Mesenchymal stem cell (in vitro differentiated cells and primary cell): ENCODE results near the gene PIF1.
"Not testable (repeated sequence)": the region's sequence is repeated elsewhere in the genome, so short reads cannot be mapped to it uniquely, and the experiment has no call there.

Source experiments
- DNase-seq: peaks from one replicate; pipeline ENCODE4 v3.0.0-alpha.2; 2013
- H2AFZ ChIP-seq: one replicate; pipeline ENCODE4 v1.6.1; 2013; ENCODE audit warnings: low read depth, mild to moderate bottlenecking, control low read depth, inconsistent platforms, low read length, moderate library complexity
- H2AK5ac ChIP-seq: 2 replicates; pipeline ENCODE4 v1.6.1; 2013; ENCODE audit warnings: low read length, moderate library complexity, mild to moderate bottlenecking, inconsistent platforms; ENCODE audit not compliant: severe bottlenecking
- H2BK120ac ChIP-seq: one replicate; pipeline ENCODE4 v1.6.1; 2013; ENCODE audit warnings: low read depth, mild to moderate bottlenecking, inconsistent platforms, low read length, moderate library complexity
- H2BK12ac ChIP-seq, 2 experiments: one replicate each; pipeline ENCODE4 v1.6.1; 2013; ENCODE audit warnings: inconsistent platforms in 2 of 2, low read length in 2 of 2, mild to moderate bottlenecking in 2 of 2, moderate library complexity in 2 of 2, control low read depth in 1 of 2
- H2BK15ac ChIP-seq: one replicate; pipeline ENCODE4 v1.6.1; 2013; ENCODE audit warnings: mild to moderate bottlenecking, low read depth, inconsistent platforms; ENCODE audit not compliant: poor library complexity, severe bottlenecking
- H2BK5ac ChIP-seq: 2 replicates; pipeline ENCODE4 v1.6.1; 2013; ENCODE audit warnings: low read depth, mild to moderate bottlenecking, low read length, control low read depth, inconsistent platforms; ENCODE audit not compliant: poor library complexity, severe bottlenecking
- H3K14ac ChIP-seq, 2 experiments: one replicate each; pipeline ENCODE4 v1.6.1; 2013; ENCODE audit warnings: inconsistent platforms in 2 of 2, low read length in 2 of 2, control low read depth in 1 of 2, mild to moderate bottlenecking in 1 of 2, moderate library complexity in 1 of 2
- H3K18ac ChIP-seq, 2 experiments: one replicate each; pipeline ENCODE4 v1.6.1; 2013; ENCODE audit warnings: inconsistent platforms in 2 of 2, low read length in 2 of 2, control low read depth in 1 of 2, low read depth in 1 of 2, mild to moderate bottlenecking in 1 of 2
- H3K23ac ChIP-seq, 2 experiments: one replicate each; pipeline ENCODE4 v1.6.1; 2013; ENCODE audit warnings: inconsistent platforms in 2 of 2, low read length in 2 of 2, mild to moderate bottlenecking in 2 of 2, moderate library complexity in 2 of 2, control low read depth in 1 of 2
- H3K27ac ChIP-seq: 2 replicates; pipeline ENCODE4 v1.5.1; 2013; ENCODE audit warnings: mild to moderate bottlenecking, moderate library complexity, low read length, control low read depth, inconsistent platforms; ENCODE audit not compliant: poor library complexity, severe bottlenecking
- H3K27me3 ChIP-seq, 2 experiments: 2 replicates each; pipeline versions ENCODE4 v1.6.1 to v1.7.0; 2013; ENCODE audit warnings: low read length in 2 of 2, mild to moderate bottlenecking in 2 of 2, moderate library complexity in 2 of 2, control low read depth in 1 of 2, inconsistent platforms in 1 of 2; ENCODE audit not compliant: control insufficient read depth in 1 of 2, insufficient read depth in 1 of 2
- H3K36me3 ChIP-seq, 2 experiments: 2 replicates each; pipeline versions ENCODE4 v1.6.1 to v1.7.0; 2013; ENCODE audit warnings: low read length in 2 of 2, control low read depth in 1 of 2, inconsistent platforms in 1 of 2, low read depth in 1 of 2, mild to moderate bottlenecking in 1 of 2; ENCODE audit not compliant: insufficient read depth in 2 of 2, control insufficient read depth in 1 of 2
- H3K4ac ChIP-seq, 2 experiments: one replicate each; pipeline ENCODE4 v1.6.1; 2013; ENCODE audit warnings: inconsistent platforms in 2 of 2, low read length in 2 of 2, mild to moderate bottlenecking in 2 of 2, moderate library complexity in 2 of 2, control low read depth in 1 of 2, low read depth in 1 of 2
- H3K4me1 ChIP-seq: 2 replicates; pipeline ENCODE4 v1.6.1; 2013; ENCODE audit warnings: low read depth, low read length, control low read depth; ENCODE audit not compliant: control insufficient read depth, insufficient read depth
- H3K4me2 ChIP-seq: 2 replicates; pipeline ENCODE4 v1.6.1; 2013; ENCODE audit warnings: low read length, mild to moderate bottlenecking, inconsistent platforms; ENCODE audit not compliant: poor library complexity, severe bottlenecking
- H3K4me3 ChIP-seq, 2 experiments: 2 replicates each; pipeline versions ENCODE4 v1.5.1 to v1.7.0; 2013; ENCODE audit warnings: low read length in 2 of 2, mild to moderate bottlenecking in 2 of 2, control low read depth in 1 of 2, low read depth in 1 of 2; ENCODE audit not compliant: insufficient read depth in 1 of 2
- H3K79me1 ChIP-seq: replicated peaks from 2 replicates; pipeline ENCODE4 v1.6.1; 2013; ENCODE audit warnings: mild to moderate bottlenecking, control low read depth, low read length, inconsistent platforms; ENCODE audit not compliant: poor library complexity, severe bottlenecking
- H3K9ac ChIP-seq: 2 replicates; pipeline ENCODE4 v1.7.0; 2013; ENCODE audit warnings: mild to moderate bottlenecking, low read length, moderate library complexity
- H3K9me3 ChIP-seq: 2 replicates; pipeline ENCODE4 v1.7.0; 2013; ENCODE audit warnings: mild to moderate bottlenecking, low read length; ENCODE audit not compliant: control insufficient read depth
- H4K8ac ChIP-seq: one replicate; pipeline ENCODE4 v1.6.1; 2013; ENCODE audit warnings: inconsistent platforms, mild to moderate bottlenecking, low read length, moderate library complexity
- H4K91ac ChIP-seq: one replicate; pipeline ENCODE4 v1.6.1; 2013; ENCODE audit warnings: mild to moderate bottlenecking, low read length, inconsistent platforms
- WGBS: methylation state at CpG from one replicate; pipeline ENCODE4 v1.1.7; 2013; ENCODE audit warnings: mixed read lengths; 5-methylcytosine and 5-hydroxymethylcytosine counted together

PIF1 gene

GRCh38 chr15:64798905-64799304, 26.5 kb downstream of the PIF1 start:
- not testable (repeated sequence) for H3K9ac ChIP-seq, H4K91ac ChIP-seq, H2AFZ ChIP-seq, H3K4ac ChIP-seq, H2BK15ac ChIP-seq, H3K36me3 ChIP-seq, H3K27ac ChIP-seq, H2BK12ac ChIP-seq, H4K8ac ChIP-seq, H3K27me3 ChIP-seq, H3K14ac ChIP-seq, H3K23ac ChIP-seq, H2AK5ac ChIP-seq, H2BK120ac ChIP-seq, H3K4me3 ChIP-seq, H3K4me1 ChIP-seq, H3K18ac ChIP-seq, H3K4me2 ChIP-seq, H2BK5ac ChIP-seq, H3K79me1 ChIP-seq, H3K9me3 ChIP-seq, DNase-seq
- WGBS: 100% methylated on average over 8 of the region's 29 CpGs

GRCh38 chr15:64795921-64796320, 29.5 kb downstream of the PIF1 start:
- not testable (repeated sequence) for H2AFZ ChIP-seq, DNase-seq, H2BK12ac ChIP-seq, H3K9ac ChIP-seq, H3K36me3 ChIP-seq, H2AK5ac ChIP-seq, H3K4me3 ChIP-seq, H2BK15ac ChIP-seq, H4K8ac ChIP-seq, H3K27me3 ChIP-seq, H3K4me2 ChIP-seq, H3K9me3 ChIP-seq, H3K14ac ChIP-seq, H3K23ac ChIP-seq, H4K91ac ChIP-seq, H3K4me1 ChIP-seq, H3K18ac ChIP-seq, H2BK120ac ChIP-seq, H3K27ac ChIP-seq, H3K79me1 ChIP-seq, H2BK5ac ChIP-seq, H3K4ac ChIP-seq
- WGBS: 94% methylated on average over 9 of the region's 9 CpGs

- not testable (repeated sequence) for H2BK12ac ChIP-seq, H3K4me1 ChIP-seq, H3K36me3 ChIP-seq, H3K4me2 ChIP-seq, H3K27me3 ChIP-seq, H3K9me3 ChIP-seq, H3K79me1 ChIP-seq, H2BK5ac ChIP-seq, H4K8ac ChIP-seq, H2BK15ac ChIP-seq, H3K9ac ChIP-seq, H3K4ac ChIP-seq, H3K23ac ChIP-seq, H4K91ac ChIP-seq, H3K27ac ChIP-seq, DNase-seq, H2AK5ac ChIP-seq, H3K4me3 ChIP-seq, H3K14ac ChIP-seq, H3K18ac ChIP-seq, H2AFZ ChIP-seq, H2BK120ac ChIP-seq
- 100% methylated on average over 3 of the region's 7 CpGs for WGBS
These were observed 30.1 kb downstream of the PIF1 start for GRCh38 chr15:64795299-64795698.

GRCh38 chr15:64792282-64792681, 33.2 kb downstream of the PIF1 start:
- Histone ChIP-seq H2BK120ac (no peak overlapping the region), H2BK15ac (no peak overlapping the region), H2AK5ac (no peak overlapping the region), H3K4ac (no peak overlapping the region), H3K4me2 (no peak overlapping the region), H3K9me3 (no peaks in the 10 kb centered on the region), H4K8ac (no peak overlapping the region), H2BK12ac (no peak overlapping the region), H3K23ac (no peak overlapping the region), H4K91ac (no peak overlapping the region), H3K18ac (no peak overlapping the region), H3K14ac (no peak overlapping the region), H2AFZ (no peak overlapping the region), H3K79me1 (no peaks in the 10 kb centered on the region), H2BK5ac (no peak overlapping the region), H3K27ac (no peak overlapping the region), H3K27me3 (no peaks in the 10 kb centered on the region), H3K36me3 (no peaks in the 10 kb centered on the region), H3K9ac (no peak overlapping the region), H3K4me3 (no peak overlapping the region), H3K4me1 (no peaks in the 10 kb centered on the region)
- WGBS: 100% methylated on average over 1 of the region's 3 CpGs
- DNase-seq: peak; percentile 73
